ENCODE measurements around the gene OR2V1.

DNA sequence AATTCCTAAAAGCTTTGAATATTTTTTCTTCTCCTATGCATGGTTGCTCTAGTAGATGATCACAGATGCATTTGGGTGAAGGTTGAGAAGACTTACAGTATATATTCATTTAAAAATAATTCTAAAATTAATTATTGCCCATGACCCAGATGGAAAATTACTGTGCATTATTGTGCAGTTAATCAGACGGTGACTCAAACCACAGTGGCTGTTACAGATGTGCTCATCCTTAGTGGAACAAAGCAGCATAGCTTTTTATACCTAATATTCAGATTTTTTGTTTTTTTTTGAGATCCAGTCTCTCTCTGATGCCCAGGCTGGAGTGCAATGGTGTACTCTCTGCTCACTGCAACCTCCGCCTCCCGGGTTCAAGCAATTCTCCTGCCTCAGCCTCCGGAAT, 10.7 kb downstream of the OR2V1 start:
- TF ChIP-seq, protein P1, sequence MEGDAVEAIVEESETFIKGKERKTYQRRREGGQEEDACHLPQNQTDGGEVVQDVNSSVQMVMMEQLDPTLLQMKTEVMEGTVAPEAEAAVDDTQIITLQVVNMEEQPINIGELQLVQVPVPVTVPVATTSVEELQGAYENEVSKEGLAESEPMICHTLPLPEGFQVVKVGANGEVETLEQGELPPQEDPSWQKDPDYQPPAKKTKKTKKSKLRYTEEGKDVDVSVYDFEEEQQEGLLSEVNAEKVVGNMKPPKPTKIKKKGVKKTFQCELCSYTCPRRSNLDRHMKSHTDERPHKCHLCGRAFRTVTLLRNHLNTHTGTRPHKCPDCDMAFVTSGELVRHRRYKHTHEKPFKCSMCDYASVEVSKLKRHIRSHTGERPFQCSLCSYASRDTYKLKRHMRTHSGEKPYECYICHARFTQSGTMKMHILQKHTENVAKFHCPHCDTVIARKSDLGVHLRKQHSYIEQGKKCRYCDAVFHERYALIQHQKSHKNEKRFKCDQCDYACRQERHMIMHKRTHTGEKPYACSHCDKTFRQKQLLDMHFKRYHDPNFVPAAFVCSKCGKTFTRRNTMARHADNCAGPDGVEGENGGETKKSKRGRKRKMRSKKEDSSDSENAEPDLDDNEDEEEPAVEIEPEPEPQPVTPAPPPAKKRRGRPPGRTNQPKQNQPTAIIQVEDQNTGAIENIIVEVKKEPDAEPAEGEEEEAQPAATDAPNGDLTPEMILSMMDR (IDR thresholded peaks at IDR 0.05; ENCODE audit: low read depth, low read length), result no peak
- TF ChIP-seq EZH2phosphoT487 (IDR thresholded peaks at IDR 0.05; ENCODE audit: low read depth), result no peak

All from OCI-LY3 (cell line).